ENCODE results near the gene AMBRA1.
A peak's percentile ranks its signal among the peaks of the same experiment; 100 is the strongest.

Gene AMBRA1

DNA sequence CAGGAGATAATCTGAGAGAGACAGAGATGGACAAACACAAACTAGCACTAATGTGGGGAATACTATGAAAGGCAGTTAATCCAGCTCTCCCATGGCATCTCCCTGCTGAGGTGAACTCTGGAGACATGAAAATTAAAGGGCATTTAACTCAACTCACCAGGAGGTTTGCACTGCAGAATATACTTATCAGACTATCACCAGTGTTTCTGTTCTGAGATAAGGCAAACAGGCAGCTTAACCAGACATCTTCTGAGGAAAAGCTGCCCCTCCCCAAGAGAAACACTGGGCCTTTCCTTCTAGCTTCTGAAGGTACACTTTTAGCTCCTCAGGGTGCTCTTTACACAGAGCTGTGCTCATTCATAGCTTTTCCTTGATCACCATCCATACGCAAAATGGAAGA lies 85.5 kb downstream of the AMBRA1 start:
- no peak for DNase-seq (ENCODE audit: low spot score)

DNA sequence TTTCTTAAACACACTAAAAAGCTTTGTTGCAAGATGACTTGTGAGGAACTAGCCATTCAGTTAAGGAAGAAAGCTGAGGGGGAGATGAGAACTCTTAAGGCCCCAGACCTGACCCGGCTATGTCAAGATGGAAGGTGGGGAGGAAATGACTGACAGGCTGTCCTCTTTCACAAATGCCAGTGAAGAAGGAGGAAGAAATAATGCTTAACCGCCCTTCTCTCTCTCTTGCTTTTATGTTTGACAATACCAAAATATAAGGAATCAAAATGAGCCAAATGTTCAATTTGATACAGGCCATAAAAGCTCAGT lies 87.4 kb downstream of the AMBRA1 start:
- DNase-seq (ENCODE audit: low spot score), result no peak

DNA sequence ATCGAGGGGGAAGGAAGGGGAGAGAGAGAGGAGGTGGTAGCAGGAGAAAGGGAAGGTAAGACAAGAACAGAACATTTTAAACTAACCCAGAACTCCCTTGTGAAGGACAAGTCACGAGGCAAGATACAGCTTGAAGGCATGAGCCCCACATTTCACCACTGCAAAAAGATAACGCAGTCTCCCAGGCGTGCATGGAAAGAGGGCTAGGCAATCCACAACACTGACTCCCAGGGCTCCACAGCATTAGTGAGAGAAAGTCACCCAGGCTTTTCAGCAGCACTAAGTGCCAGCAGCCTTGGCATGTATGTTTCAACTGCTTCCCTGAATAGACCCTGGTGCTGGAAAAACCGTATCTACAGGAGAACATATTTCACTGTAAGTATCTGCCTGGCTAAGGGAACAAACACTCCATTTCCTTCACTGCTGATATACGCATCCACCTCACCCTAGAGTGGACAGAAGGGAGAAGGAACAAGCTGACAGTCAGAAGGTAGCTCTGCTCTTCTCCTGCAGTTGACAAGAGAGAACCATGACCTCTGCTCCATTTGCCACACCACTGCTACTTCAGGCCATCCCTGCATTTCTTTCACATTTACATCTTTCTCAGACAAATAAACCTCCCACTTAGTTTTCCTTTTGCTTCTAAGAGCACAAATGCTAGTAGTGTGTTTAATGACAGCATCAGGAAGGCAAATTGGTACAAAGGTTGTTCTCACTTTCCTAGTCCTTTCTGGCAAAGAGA lies 87.9 kb downstream of the AMBRA1 start:
- no peak for DNase-seq (ENCODE audit: low spot score)

DNA sequence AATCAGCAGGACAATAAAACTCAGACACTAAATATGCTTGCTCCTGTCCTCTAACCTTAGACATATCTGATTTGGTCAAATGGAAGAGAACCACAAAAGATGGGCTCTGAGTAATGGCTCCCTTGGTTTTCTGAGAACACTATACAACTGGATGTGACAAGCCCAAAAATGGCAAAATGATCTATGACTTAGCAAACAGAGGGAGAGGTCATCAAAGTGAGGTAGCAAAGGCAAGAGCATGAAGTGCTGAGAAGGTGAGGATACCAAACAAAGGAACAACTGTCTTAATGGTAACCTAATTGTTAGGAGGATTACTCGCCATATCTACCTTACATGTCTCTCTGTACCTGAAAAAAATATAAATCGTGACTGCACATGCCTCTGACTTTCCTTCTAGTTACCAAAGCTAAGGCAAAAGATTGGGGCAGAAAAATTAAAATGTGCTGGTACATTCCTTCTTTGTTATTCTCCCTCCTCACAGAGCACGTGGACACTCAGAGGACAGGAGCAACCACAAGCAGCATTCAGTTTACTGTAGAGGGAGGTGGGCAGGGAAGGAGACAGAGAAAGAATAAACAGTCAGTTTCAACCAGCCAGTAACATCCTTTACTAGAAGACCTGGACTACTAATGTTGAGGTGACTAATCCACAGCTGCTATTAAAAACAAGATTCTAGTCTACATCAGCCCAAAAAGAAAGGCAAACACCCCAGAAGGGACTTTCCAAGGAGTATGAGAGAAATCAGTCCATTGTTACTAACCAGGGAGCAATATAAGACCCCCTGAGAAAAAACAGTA lies 88.8 kb downstream of the AMBRA1 start:
- no peak for DNase-seq (ENCODE audit: low spot score)

DNA sequence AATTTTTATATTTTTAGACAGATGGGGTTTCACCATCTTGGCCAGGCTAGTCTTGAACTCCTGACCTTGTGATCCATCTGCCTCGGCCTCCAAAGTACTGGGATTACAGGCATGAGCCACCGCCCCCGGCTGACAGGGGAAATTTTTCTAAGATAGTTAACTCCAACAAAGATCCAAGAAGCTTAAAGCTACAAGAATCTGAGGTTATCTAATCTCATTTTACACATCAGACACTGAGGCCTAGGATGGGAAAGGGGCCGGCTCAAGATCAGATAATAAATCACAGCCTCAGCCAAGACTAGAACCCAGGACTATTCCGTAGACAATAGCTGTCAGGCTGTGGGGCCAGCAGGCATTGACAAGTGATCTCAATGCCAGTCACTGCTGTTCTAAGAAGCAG lies 94.0 kb downstream of the AMBRA1 start:
- DNase-seq (ENCODE audit: low spot score), result no peak

DNA sequence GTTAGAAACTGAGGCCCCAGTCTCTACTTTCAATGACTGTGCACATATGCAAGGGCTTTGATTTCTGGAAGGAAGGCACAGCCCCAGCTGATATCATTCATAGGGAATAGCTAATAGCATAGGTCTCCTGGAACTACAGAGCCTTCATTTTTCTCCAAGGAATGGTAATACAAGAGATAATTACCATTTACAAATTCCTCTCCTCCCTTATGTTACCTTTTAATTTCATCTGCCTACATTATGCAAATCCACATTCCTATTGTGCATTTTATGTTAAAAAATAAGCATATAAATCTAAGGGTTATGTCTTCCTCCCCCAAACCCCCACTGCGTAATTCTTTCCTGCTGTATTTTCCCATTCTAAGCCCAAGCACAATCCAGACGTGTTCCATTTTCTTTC lies 94.9 kb downstream of the AMBRA1 start:
- DNase-seq (ENCODE audit: low spot score), result no peak

DNA sequence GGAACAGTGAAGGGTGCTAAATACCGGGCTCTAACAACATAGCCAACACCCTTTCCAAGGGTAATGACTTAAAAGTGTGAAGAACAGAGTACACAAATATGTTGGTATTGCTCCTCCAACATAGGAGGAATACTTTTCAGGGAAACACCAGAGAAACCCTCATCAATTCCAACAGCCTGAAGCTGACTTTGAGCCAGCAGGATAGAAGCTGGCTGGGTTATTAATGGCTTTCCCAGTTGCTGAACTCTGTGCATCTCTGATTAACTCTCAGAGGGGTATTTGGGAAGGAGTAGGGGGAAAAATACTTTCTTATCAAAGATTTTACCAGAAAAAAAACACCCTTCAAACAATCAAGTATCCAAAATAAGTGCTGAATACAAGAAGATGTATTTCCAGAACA lies 95.6 kb downstream of the AMBRA1 start:
- no peak for DNase-seq (ENCODE audit: low spot score)

DNA sequence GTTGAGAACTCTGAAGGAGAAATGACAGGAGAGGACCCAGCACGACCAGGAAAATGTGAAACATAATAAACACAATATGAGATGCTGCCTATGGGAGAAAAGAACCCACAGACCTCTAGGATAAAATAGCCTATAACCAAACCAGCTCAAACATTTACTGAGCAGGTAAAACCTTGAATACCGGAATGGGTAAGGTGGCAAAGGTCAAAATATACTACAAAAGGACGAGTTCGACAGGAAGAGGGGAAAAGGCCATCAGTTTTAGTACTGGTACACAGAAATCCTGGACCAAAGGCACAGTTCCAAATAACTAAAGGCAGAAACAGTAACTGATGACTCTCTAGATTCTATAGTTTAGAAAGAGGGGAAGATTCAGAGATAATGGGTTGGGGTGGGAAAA lies 96.3 kb downstream of the AMBRA1 start:
- no peak for DNase-seq (ENCODE audit: low spot score)

DNA sequence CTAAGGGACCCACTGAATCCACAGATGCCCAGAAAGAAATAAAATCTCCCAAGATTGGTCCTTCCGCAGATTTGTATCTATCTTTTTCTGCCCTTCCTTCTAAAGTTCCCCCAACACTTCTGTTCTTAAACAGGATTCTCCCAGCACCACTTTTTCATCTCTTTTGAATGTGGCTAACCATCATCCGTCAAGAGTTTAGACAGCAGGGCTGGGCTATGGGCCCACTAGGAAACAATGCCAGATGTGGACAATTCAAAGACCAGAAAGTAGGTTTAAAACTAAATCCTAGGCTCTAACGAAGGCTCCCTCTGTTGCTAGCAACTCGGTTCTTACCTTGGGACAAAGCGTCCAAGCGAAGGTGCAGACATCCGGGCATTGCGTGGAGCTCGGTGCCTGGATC lies 100.0 kb downstream of the AMBRA1 start:
- DNase-seq (ENCODE audit: low spot score), result no peak

DNA sequence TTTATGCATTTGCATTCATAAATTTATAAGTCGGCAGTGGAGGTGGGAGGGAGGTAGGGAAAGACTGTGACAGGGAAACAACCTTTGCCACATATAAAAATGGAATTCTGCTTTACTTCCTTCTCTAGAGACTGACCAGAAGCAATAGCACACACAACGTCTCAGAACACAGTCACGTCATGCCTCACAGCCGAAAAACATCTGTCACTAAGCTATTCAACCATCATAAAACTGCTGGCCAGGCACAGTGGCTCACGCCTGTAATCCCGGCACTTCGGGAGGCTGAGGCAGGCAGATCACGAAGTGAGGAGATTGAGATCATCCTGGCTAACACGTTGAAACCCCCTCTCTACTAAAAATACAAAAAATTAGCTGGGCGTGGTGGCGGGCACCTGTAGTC lies 101.3 kb downstream of the AMBRA1 start:
- DNase-seq (ENCODE audit: low spot score), result no peak

DNA sequence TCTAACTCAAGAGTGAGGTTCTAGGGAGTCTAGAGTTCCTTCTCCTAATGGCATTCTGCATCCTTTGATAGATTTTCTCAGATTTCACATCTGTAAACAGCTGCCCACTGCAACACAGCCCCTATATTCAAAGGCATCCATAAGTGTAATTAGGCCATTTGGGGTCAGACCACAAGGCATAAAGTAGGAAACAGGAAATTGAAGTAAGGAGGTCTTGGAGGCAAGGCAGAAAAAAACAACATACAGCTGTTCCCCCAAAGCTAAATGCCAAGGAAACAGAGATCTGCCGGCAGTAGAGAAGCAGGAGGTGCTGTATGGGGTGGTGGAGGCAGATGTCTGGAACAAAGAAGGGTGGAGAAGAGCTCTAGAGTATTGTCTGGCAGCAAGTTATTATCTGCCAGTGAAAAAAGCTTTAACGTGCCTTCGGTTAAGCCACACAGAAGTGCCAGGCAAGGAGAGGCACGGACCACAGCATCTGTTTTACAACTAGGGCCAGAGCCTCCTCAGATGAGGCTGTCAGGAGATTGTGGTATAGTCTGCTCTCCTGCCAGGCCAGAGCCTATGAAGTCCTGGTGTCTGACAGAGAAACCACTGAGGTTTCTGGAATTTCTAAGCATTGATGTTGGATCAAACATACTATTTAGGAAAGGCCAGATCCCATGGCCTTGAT lies 102.0 kb downstream of the AMBRA1 start:
- no peak for DNase-seq (ENCODE audit: low spot score)

DNA sequence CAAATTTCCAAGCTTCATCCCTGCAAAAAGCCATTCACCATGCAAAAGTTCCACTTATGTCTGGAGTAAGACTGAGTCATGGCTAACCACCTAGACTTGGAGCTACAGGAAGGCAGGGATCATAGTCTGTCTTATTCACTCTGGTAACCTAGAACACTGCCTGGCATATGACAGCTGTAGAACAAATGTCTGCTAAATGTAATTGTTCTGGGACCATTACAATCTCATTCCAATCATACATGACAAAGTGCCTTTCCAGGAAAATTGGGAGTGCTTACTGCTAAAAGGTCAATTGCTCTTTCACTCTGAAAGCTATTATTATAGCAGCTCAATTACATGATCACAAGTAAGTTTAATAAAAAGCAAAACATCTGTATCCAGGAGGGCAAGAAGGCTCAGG lies 103.2 kb downstream of the AMBRA1 start:
- no peak for DNase-seq (ENCODE audit: low spot score)

DNA sequence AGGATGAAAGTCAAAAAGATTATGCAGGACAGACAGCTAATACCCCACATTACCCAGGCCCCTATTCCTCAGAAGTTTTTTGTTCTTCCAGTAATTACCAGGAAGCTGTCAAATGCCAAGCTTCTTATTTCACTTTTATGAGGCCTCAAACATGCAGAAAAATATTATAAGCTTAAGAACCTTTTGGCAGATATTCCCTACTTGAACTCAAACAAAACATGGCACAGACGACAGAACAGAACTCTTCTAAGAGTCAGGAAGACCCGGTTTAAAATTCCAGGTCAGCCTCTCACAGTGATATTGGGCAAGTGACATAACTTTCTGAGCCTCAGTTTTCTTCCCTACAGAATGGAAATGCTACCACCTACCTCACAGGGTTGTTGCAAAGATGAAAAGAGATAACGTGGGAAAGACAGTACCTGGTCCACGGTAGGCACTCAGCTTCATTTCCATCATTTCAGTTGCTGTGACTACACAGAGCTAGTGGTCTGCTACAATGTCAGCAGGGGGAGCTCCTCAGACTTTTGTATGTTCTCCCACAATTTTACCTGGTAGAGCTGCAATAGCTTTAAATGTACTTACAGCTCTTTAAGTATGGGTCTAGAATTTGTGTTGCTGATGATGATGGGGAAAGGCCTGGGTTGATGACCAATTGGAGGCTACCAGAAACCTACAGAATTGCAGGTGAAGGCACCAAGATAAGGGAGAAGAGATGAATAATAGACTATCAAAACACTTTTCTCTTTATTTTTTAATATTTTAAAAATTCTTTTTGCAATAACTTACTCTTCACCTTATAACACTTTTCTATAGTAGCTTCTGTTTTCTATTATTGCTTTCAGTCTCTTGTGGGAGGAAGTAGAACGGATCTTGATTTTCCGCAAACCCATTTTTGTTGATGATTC lies 103.9 kb downstream of the AMBRA1 start:
- peak; percentile 38 for DNase-seq (ENCODE audit: low spot score)

DNA sequence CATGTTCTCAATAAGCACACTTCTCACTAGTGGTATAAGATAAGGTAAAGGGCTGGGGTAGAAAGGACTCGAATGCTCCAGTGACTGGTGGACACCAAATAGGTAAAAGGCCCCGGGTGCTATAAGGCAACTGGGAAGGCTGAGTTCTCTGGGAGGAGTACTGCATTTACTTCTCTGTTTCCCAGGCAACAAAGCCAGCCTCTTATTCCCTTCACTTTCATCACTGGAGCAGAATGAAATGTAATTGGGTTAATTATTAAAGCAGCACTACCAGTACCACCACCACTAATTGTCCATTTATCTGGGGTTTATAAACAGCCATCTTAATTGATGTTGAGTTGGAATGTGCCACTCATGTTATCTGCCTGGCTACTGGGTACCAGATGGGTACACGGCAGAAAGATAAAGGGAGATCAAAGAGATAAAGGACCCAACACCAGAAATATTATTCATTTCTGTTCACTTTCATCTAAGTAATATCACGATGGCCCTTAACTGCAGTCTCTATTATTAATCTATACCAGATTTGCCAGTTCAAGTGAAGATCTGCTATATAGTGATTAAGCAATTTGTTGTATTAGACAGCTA lies 107.9 kb downstream of the AMBRA1 start:
- DNase-seq (ENCODE audit: low spot score), result peak; percentile 28

DNA sequence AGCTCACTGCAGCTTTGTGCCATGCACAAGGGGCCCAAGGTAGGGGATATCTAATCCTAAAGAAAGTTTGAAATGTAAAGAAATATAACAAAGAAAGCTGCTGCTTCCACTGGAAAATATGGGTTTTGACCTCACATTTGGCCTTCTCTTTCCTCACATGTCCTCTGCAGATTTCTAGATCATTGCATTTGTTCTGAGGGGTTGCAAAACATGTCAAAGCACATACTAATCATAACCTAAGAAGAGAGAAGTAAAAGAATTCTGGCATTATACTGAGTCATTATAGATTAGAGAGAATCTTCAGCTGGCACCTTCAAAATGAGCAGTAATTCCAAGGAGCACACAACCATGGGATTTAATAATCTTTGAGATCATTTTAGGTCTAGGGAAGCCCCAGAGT lies 109.7 kb downstream of the AMBRA1 start:
- no peak for DNase-seq (ENCODE audit: low spot score)

DNA sequence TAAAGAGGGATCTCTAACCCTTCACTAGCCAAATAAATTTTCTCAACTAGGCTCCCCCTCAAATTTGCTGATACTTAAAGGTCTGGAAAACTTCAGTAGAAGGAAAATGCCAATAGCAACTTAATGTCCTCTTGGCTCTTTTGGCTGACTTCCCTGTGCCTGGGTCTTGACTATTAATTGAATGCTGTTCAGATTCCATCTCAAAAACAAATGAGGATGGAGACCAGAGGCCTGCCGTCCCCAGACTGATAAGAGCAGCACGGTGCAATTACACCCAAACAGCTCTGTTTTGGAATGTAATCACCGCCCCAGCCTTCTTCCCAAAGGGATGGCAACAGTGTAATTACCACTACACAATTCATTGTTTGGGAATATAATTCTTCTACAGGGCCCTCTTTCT lies 112.9 kb downstream of the AMBRA1 start:
- no peak for DNase-seq (ENCODE audit: low spot score)

DNA sequence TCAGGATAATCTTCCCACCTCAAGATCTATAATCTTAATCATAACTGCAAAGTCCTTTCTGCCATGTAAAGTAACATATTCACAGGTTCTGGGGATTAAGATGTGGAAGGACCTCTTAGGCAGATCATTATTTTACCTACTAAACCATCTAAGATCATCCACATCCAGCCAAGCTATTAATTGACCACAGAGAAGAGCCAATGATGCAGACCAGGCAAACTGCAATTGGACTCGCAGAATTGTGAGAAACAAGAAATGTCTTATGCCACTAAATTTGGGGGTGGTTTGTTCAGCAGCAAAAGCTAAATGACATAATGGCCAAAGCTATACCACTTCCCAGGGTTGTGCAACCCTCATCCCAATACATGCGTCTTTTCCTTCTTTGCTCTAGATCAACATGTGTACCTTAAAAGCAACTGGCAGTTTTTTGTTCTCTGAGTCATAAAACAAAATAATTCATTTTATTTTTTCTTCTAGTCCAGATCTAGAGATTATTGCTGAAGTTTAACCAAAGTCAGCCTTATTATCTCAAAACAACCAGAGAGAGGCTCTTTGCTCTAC lies 113.6 kb downstream of the AMBRA1 start:
- no peak for DNase-seq (ENCODE audit: low spot score)

DNA sequence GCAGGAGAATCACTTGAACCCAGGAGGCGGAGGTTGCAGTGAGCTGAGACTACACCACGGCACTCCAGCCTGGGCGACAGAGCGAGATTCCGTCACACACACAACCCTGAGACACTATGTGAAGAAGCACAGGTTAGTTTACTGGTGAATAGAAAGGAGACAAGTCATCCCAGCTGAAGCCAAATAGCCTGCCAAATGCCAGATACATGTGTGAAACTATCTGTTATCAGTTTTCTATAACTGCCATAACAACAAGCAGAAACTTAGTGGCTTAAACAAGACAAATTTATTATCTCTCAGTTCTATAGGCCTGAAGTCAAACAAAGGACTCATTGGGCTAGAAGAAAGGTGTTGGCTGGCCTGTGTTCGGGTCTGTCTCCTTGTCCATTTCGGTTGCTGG lies 114.2 kb downstream of the AMBRA1 start:
- DNase-seq (ENCODE audit: low spot score), result no peak

DNA sequence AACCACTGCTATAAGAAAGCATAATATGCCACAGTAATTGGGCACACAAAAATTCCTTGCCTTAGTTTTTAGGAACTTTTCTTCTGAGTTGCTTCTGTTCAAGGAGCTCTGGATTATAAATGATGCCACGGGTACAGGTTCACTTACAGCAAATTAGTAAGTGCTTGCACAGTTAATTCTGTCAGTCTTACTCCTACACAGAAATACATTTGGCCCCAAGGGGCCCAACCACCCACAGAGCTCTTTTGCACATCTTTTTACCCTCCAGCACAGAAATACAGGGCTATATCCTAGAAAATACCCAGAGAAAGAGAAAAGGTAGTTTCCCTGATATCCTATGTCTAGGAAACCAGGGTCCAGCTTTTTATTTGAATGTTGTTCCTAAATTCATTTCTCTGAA lies 115.6 kb downstream of the AMBRA1 start:
- DNase-seq (ENCODE audit: low spot score), result no peak

DNA sequence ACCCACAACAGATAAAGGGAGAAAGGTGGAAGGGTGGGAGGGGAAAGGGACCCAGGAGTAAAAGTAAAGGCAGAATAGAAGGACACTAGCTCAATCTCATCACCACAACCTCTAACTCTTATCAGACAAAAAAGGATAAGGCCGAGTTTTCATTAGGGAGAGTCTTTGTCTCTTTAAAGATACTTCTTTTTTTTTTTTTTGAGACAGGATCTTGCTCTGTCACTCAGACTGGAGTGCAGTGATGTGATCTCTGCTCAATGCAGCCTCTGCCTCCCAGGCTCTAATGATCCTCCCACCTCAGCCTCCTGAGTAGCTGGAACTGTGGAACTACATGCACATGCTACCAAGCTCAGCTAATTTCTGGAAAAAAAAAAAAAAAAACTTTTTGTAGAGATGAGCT lies 116.7 kb downstream of the AMBRA1 start:
- DNase-seq (ENCODE audit: low spot score), result no peak

DNA sequence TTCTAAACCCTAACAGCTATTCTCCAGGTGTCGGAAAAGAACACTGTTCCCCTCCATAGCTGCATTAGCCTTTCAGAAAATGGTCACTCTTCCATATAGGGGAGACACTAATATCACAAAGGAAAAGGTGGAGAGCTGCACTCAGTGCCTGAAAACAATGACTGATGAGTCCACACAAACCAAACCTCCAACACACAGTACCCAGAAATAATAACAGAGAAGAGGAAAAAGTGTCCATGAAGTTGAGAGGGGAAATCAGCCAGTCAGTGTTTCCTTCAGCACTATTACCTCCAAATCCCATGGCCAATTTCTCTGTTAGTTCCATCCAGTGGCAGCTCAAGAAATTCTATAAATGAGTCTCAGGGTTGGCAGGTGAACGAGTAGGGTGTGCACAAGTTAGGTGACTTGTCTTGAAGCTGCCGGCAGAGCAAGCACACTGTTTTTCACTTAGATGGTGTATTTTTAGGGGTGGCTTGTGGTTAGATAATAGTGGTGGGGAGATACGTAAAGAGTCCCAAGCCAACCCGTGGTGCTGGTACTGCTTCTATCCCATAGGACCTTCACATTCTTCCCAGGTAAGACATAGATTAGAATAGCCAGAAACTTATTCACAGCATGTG lies 117.8 kb downstream of the AMBRA1 start:
- no peak for DNase-seq (ENCODE audit: low spot score)
